SK-N-SH treated with all-trans-retinoic acid at 6 μM for 48 hours (cell line): ENCODE measurements around the gene CROCC2.

Experiments used
- ATAC-seq: fragments of 200-7000 bp; cut with Tn5 transposase; 3 replicates; pipeline ENCODE4 v1.9.1; 2020; ENCODE audit warnings: mild to moderate bottlenecking, moderate library complexity
- ARNTL ChIP-seq: fragments of 450-650 bp; formaldehyde crosslinking; IDR thresholded peaks from 2 replicates; pipeline ENCODE4 v1.5.0; 2020; ENCODE audit warnings: low read depth, mild to moderate bottlenecking, moderate library complexity, borderline replicate concordance
- BACH2 ChIP-seq: fragments of 250-450 bp; sonication (Bioruptor Pico); IDR thresholded peaks from 2 replicates; pipeline ENCODE4 v1.9.0; 2021; ENCODE audit warnings: mild to moderate bottlenecking, borderline replicate concordance
- CREB5 ChIP-seq: fragments of 250-450 bp; sonication (Bioruptor Pico); IDR thresholded peaks from 2 replicates; pipeline ENCODE4 v1.5.1; 2020; ENCODE audit warnings: low read depth, mild to moderate bottlenecking, moderate library complexity
- CSDC2 ChIP-seq: fragments of 250-450 bp; sonication (Bioruptor Pico); IDR thresholded peaks from 2 replicates; pipeline ENCODE4 v1.5.0; 2020; ENCODE audit warnings: mild to moderate bottlenecking, moderate library complexity
- ESRRG ChIP-seq: fragments of 250-450 bp; sonication (Bioruptor Pico); IDR thresholded peaks from 2 replicates; pipeline ENCODE4 v1.6.1; 2021; ENCODE audit warnings: mild to moderate bottlenecking
- GLIS3 ChIP-seq: fragments of 250-450 bp; sonication (Bioruptor Pico); IDR thresholded peaks from 2 replicates; pipeline ENCODE4 v1.5.0; 2020; ENCODE audit warnings: mild to moderate bottlenecking, moderate library complexity
- PATZ1 ChIP-seq: fragments of 250-450 bp; sonication (Bioruptor Pico); IDR thresholded peaks from 2 replicates; pipeline ENCODE4 v1.8.0; 2020; ENCODE audit warnings: mild to moderate bottlenecking, moderate library complexity, borderline replicate concordance
- POU6F1 ChIP-seq: fragments of 250-450 bp; sonication (Bioruptor Pico); IDR thresholded peaks from 2 replicates; pipeline ENCODE4 v1.8.0; 2021; ENCODE audit warnings: low read depth, mild to moderate bottlenecking, moderate library complexity, borderline replicate concordance
- PPARA ChIP-seq: fragments of 250-450 bp; sonication (Bioruptor Pico); IDR thresholded peaks from 2 replicates; pipeline ENCODE4 v1.5.0; 2020; ENCODE audit warnings: mild to moderate bottlenecking, borderline replicate concordance
- RARB ChIP-seq: fragments of 250-450 bp; sonication (Bioruptor Pico); IDR thresholded peaks from 2 replicates; pipeline ENCODE4 v1.8.0; 2021; ENCODE audit warnings: mild to moderate bottlenecking, moderate library complexity
- SNAI2 ChIP-seq: fragments of 250-450 bp; sonication (Bioruptor Pico); IDR thresholded peaks from 2 replicates; pipeline ENCODE4 v1.5.0; 2020; ENCODE audit warnings: mild to moderate bottlenecking, moderate library complexity
- TCF4 ChIP-seq: fragments of 250-450 bp; sonication (Bioruptor Pico); IDR thresholded peaks from 2 replicates; pipeline ENCODE4 v1.8.0; 2021; ENCODE audit warnings: mild to moderate bottlenecking, moderate library complexity, borderline replicate concordance
- TOX ChIP-seq: fragments of 250-450 bp; sonication (Bioruptor Pico); IDR thresholded peaks from 2 replicates; pipeline ENCODE4 v1.8.0; 2021; ENCODE audit warnings: mild to moderate bottlenecking, moderate library complexity, borderline replicate concordance
- TSHZ2 ChIP-seq: fragments of 250-450 bp; sonication (Bioruptor Pico); IDR thresholded peaks from 2 replicates; pipeline ENCODE4 v1.5.0; 2020; ENCODE audit warnings: mild to moderate bottlenecking, moderate library complexity
- ZC3H10 ChIP-seq: fragments of 250-450 bp; sonication (Bioruptor Pico); IDR thresholded peaks from 2 replicates; pipeline ENCODE4 v1.5.1; 2021; ENCODE audit warnings: mild to moderate bottlenecking, moderate library complexity
- ZFP3 ChIP-seq: fragments of 250-450 bp; sonication (Bioruptor Pico); IDR thresholded peaks from 2 replicates; pipeline ENCODE4 v1.5.0; 2020; ENCODE audit warnings: mild to moderate bottlenecking, moderate library complexity
- ZFP30 ChIP-seq: fragments of 450-650 bp; formaldehyde crosslinking; IDR thresholded peaks from 2 replicates; pipeline ENCODE4 v1.5.0; 2022; ENCODE audit warnings: mild to moderate bottlenecking, moderate library complexity
- ZNF565 ChIP-seq: fragments of 450-650 bp; formaldehyde crosslinking; conservative IDR thresholded peaks from 2 replicates; pipeline ENCODE4 v1.5.0; 2020; ENCODE audit warnings: low read depth, mild to moderate bottlenecking, moderate library complexity
- ZNF70 ChIP-seq: fragments of 450-650 bp; formaldehyde crosslinking; IDR thresholded peaks from 2 replicates; pipeline ENCODE4 v1.5.0; 2020; ENCODE audit warnings: mild to moderate bottlenecking, moderate library complexity

The CROCC2 gene

GRCh38 chr2:240886023-240886565 is 20.0 kb upstream of the CROCC2 start:
- TF ChIP-seq ZFP30 (no peak), RARB (CRISPR knock-in tag) (no peak), GLIS3 (CRISPR knock-in tag) (no peak), ZC3H10 (CRISPR knock-in tag) (no peak), ZFP3 (CRISPR knock-in tag) (no peak), ZNF565 (CRISPR knock-in tag) (no peak), SNAI2 (CRISPR knock-in tag) (no peak), CSDC2 (CRISPR knock-in tag) (no peak), PATZ1 (CRISPR knock-in tag) (no peak), ESRRG (CRISPR knock-in tag) (no peak), ZNF70 (CRISPR knock-in tag) (no peak)
- TF ChIP-seq, all 23 proteins: peak for 0
- no peak for ATAC-seq

- no peak for ATAC-seq
These were observed 19.2 kb upstream of the CROCC2 start for GRCh38 chr2:240886678-240887609.

More at GRCh38 chr2:240886678-240887609, 19.2 kb upstream of the CROCC2 start:
- TF ChIP-seq ZNF70 (CRISPR knock-in tag) (no peak), POU6F1 (no peak), TSHZ2 (CRISPR knock-in tag) (no peak), ESRRG (CRISPR knock-in tag) (no peak), ARNTL (CRISPR knock-in tag) (no peak), TOX (CRISPR knock-in tag) (no peak), ZC3H10 (CRISPR knock-in tag) (no peak), CREB5 (CRISPR knock-in tag) (no peak), ZFP30 (no peak), ZNF565 (CRISPR knock-in tag) (no peak), BACH2 (CRISPR knock-in tag) (no peak), GLIS3 (CRISPR knock-in tag) (no peak), TCF4 (CRISPR knock-in tag) (no peak), CSDC2 (CRISPR knock-in tag) (no peak), PPARA (CRISPR knock-in tag) (no peak)
